GM21737 (cell line): ENCODE data around the gene PARP6.
A peak's percentile ranks its signal among the peaks of the same experiment; 100 is the strongest.

Experiments
- ATAC-seq: cut with Tn5 transposase; IDR thresholded peaks from one replicate; pipeline ENCODE4 v1.9.1; 2021; ENCODE audit warnings: mild to moderate bottlenecking, moderate library complexity; ENCODE audit not compliant: unreplicated experiment

PARP6 gene

GRCh38 chr15:72231833-72232478, 40.4 kb downstream of the PARP6 start:
- no peak for ATAC-seq

- ATAC-seq = peak; percentile 37
Measured at GRCh38 chr15:72231066-72231832, 41.1 kb downstream of the PARP6 start, which contains the start of gene PKM. PKM (minus strand) TSS chr15:72231190; CDS start chr15:72219097, 12,093 bp downstream.

- no peak for ATAC-seq
Measured at GRCh38 chr15:72230197-72231065, 41.9 kb downstream of the PARP6 start.

- no peak for ATAC-seq
Measured at GRCh38 chr15:72229947-72230196, 42.5 kb downstream of the PARP6 start.

GRCh38 chr15:72229076-72229946, 43.0 kb downstream of the PARP6 start:
- ATAC-seq = no peak

GRCh38 chr15:72227720-72228119, 44.6 kb downstream of the PARP6 start:
- no peak for ATAC-seq

- ATAC-seq = no peak
Measured at GRCh38 chr15:72227192-72227586, 45.2 kb downstream of the PARP6 start.

- ATAC-seq = no peak
Measured at GRCh38 chr15:72223278-72223677, 49.1 kb downstream of the PARP6 start.

GRCh38 chr15:72222393-72222792, 50.0 kb downstream of the PARP6 start:
- no peak for ATAC-seq

- ATAC-seq = no peak
Measured at GRCh38 chr15:72220687-72221086, 51.7 kb downstream of the PARP6 start.

- ATAC-seq = no peak
Measured at GRCh38 chr15:72217216-72217615, 55.1 kb downstream of the PARP6 start.

- no peak for ATAC-seq
Measured at GRCh38 chr15:72216079-72216478, 56.3 kb downstream of the PARP6 start.

- no peak for ATAC-seq
Measured at GRCh38 chr15:72207558-72208085, 64.7 kb downstream of the PARP6 start.

- ATAC-seq = no peak
Measured at GRCh38 chr15:72206677-72207000, 65.7 kb downstream of the PARP6 start.

GRCh38 chr15:72205896-72206676, 66.3 kb downstream of the PARP6 start:
- ATAC-seq = no peak

GRCh38 chr15:72205273-72205672, 67.1 kb downstream of the PARP6 start:
- ATAC-seq = no peak

- no peak for ATAC-seq
Measured at GRCh38 chr15:72203507-72203837, 68.9 kb downstream of the PARP6 start.

GRCh38 chr15:72202801-72203506, 69.4 kb downstream of the PARP6 start:
- no peak for ATAC-seq

- ATAC-seq = no peak
Measured at GRCh38 chr15:72202302-72202701, 70.1 kb downstream of the PARP6 start.
